Breast epithelium (tissue), 4 donors: Measurements from ENCODE around the gene AKR1C2. TPM values are rescaled to one million over a fixed set of nuclear protein-coding genes. Genes with fewer than 3 reads are reported as not detected.

ENCODE experiments used
- DNase-seq, 2 donors: peaks; one replicate each; pipeline ENCODE4 v3.0.0-alpha.2; 2019; ENCODE audit warnings: low spot score in 2 of 2
- H3K27ac ChIP-seq, 2 donors: fragments of 200-600 bp; sonication (generic) in 1 of 2; one replicate each; pipeline ENCODE4 v1.5.1; 2016 to 2019; ENCODE audit warnings: mild to moderate bottlenecking in 1 of 2
- H3K27me3 ChIP-seq, 2 donors: fragments of 200-600 bp; sonication (generic) in 1 of 2; one replicate each; pipeline versions ENCODE4 v1.5.1 to v1.6.0; 2017 to 2019; ENCODE audit warnings: control low read depth in 1 of 2, mild to moderate bottlenecking in 1 of 2
- H3K36me3 ChIP-seq: fragments of 200-600 bp; one replicate; pipeline ENCODE4 v1.5.1; 2019
- H3K4me1 ChIP-seq, 2 donors: fragments of 200-600 bp; sonication (generic); one replicate each; pipeline ENCODE4 v1.5.1; 2016 to 2019; ENCODE audit warnings: control low read depth in 1 of 2
- H3K4me3 ChIP-seq, 3 donors: fragments of 200-600 bp; sonication (generic); 1 replicate in 2 of 3; 2 replicates in 1 of 3; pipeline ENCODE4 v1.5.1; 2016 to 2019; ENCODE audit warnings: mild to moderate bottlenecking in 3 of 3, moderate library complexity in 2 of 3
- H3K9me3 ChIP-seq, 2 donors: fragments of 200-600 bp; sonication (generic) in 1 of 2; one replicate each; pipeline ENCODE4 v1.5.1; 2016 to 2019; ENCODE audit warnings: control low read depth in 1 of 2
- CTCF ChIP-seq, 3 donors: fragments of 450-650 bp; IDR thresholded peaks; one replicate each; pipeline ENCODE4 v1.5.1; 2016 to 2017; ENCODE audit warnings: antibody characterized with exemption in 3 of 3, mild to moderate bottlenecking in 3 of 3, moderate library complexity in 3 of 3
- POLR2A ChIP-seq: fragments of 450-650 bp; IDR thresholded peaks from one replicate; pipeline ENCODE4 v1.6.1; 2016; ENCODE audit warnings: antibody characterized with exemption, mild to moderate bottlenecking, moderate library complexity
- POLR2AphosphoS5 ChIP-seq, 3 donors: sonication (generic); formaldehyde crosslinking; IDR thresholded peaks; one replicate each; pipeline ENCODE4 v1.6.1; 2017; ENCODE audit warnings: antibody characterized with exemption in 3 of 3
- intact Hi-C: fragments of 100-400 bp; cut with DNase I; formaldehyde crosslinking; loops from one replicate; pipeline ENCODE4 v1.15.1; 2023; ENCODE audit warnings: low total_unique reads
- total RNA-seq, 3 donors: library from RNA; depleted of rRNA; stranded (reverse); fragments of >200 nt; gene quantifications; one replicate each; pipeline ENCODE4 v1.1.0, GENCODE V29; 2016

Gene AKR1C2
- total RNA-seq, 3 donors from 2014 or later: 25.9 to 259 (median 25.9) TPM

- Histone ChIP-seq H3K4me3 (no peak overlapping the region), H3K9me3 (no peaks in the 10 kb centered on the region), H3K36me3 (no peaks in the 10 kb centered on the region), H3K27ac (peak overlapping the region; percentile 76 to 90), H3K27me3 (no peaks in the 10 kb centered on the region), H3K4me1 (peaks cover 0 to 5% of the 10 kb centered on the region in 2 donors)
- no peak for DNase-seq
- TF ChIP-seq POLR2AphosphoS5 (IDR thresholded peaks at IDR 0.05): peak in 2 of 3 donors; percentile 27 to 36
- TF ChIP-seq CTCF (IDR thresholded peaks at IDR 0.05): no peak
- intact Hi-C loops: no loop called here
These were observed 55.7 kb downstream of the AKR1C2 start for GRCh38 chr10:4947635-4948596.

DNA sequence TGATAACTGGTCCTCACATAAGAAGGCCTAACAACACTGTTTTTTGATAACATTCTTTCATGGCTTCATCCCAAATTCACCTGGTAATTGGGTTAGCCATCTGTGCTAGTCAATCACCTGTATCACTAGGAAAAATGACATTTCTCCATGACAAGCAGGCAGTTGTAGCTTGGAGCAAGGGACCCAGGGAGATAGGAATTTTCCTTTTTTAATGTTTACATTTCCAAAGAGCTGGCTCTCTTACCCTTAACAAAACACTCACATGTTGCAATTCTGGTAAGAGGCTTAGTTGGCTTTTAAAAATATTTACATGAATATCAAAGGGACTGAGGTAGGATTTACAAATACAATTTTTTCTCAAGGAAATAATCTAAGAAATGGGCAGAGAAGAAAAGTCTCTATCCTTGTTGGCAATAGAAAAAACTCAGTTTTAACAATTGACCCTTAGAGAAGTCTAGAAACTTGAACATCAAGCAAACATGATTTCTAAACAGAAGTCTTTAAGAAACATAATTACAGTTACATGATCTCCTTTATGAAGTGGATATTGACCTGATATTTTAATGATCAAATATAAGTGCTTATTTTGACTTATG is 56.5 kb downstream of the AKR1C2 start:
- H3K27me3 ChIP-seq: no peaks in the 10 kb centered on the region
- H3K9me3 ChIP-seq: no peaks in the 10 kb centered on the region
- H3K4me1 ChIP-seq: peaks cover 0 to 5% of the 10 kb centered on the region in 2 donors
- no peaks in the 10 kb centered on the region for H3K36me3 ChIP-seq
- H3K4me3 ChIP-seq: no peak overlapping the region
- DNase-seq: no peak
- TF ChIP-seq POLR2AphosphoS5 (IDR thresholded peaks at IDR 0.05) (no peak), CTCF (IDR thresholded peaks at IDR 0.05) (no peak), POLR2A (no peak)
- intact Hi-C loops: no loop called here
- peak overlapping the region; percentile 76 to 90 for H3K27ac ChIP-seq

- H3K4me3 ChIP-seq: no peak overlapping the region
- H3K27me3 ChIP-seq: no peaks in the 10 kb centered on the region
- peaks cover 0 to 5% of the 10 kb centered on the region in 2 donors for H3K4me1 ChIP-seq
- no peaks in the 10 kb centered on the region for H3K36me3 ChIP-seq
- no peaks in the 10 kb centered on the region for H3K9me3 ChIP-seq
- DNase-seq: no peak
- H3K27ac ChIP-seq: peak overlapping the region; percentile 34 to 76
- no peak for TF ChIP-seq POLR2A
- no peak for TF ChIP-seq CTCF (IDR thresholded peaks at IDR 0.05)
- TF ChIP-seq POLR2AphosphoS5 (IDR thresholded peaks at IDR 0.05): no peak
- intact Hi-C loops: no loop called here
These were observed 57.6 kb downstream of the AKR1C2 start for GRCh38 chr10:4945766-4946717.

- no peaks in the 10 kb centered on the region for H3K27me3 ChIP-seq
- TF ChIP-seq POLR2AphosphoS5 (IDR thresholded peaks at IDR 0.05) (no peak), CTCF (IDR thresholded peaks at IDR 0.05) (no peak), POLR2A (no peak)
- H3K9me3 ChIP-seq: no peaks in the 10 kb centered on the region
- intact Hi-C loops: no loop called here
- no peak for DNase-seq
- H3K4me3 ChIP-seq: no peak overlapping the region
- H3K27ac ChIP-seq: no peak overlapping the region
- peaks cover 0 to 5% of the 10 kb centered on the region in 2 donors for H3K4me1 ChIP-seq
- no peaks in the 10 kb centered on the region for H3K36me3 ChIP-seq
These were observed 58.8 kb downstream of the AKR1C2 start for GRCh38 chr10:4944841-4945240.
